HG02798 (cell line): ENCODE results near the gene MOBP.

Experiments
- ATAC-seq: cut with Tn5 transposase; IDR thresholded peaks from one replicate; pipeline ENCODE4 v1.9.1; 2021; ENCODE audit warnings: mild to moderate bottlenecking; ENCODE audit not compliant: unreplicated experiment, poor library complexity

MOBP gene

DNA sequence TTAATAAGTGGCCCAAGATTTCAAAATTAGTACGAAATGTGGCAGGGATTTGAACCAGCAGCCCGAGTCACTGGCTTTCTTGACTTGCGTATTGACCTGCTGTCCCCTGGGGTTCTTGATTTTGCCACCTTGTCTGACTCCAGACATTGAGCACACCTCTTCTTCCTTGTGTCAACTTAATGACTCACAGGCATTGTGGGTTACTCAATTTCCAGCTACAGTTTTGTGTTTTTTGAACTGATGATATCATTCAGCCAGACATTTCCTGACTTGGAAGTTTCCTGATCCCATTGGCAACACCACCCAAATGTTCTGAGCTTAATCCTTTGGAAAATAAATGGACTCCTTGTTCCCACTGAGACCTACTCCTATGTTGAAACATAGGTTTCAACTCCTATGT lies 64.2 kb downstream of the MOBP start:
- ATAC-seq = no peak

DNA sequence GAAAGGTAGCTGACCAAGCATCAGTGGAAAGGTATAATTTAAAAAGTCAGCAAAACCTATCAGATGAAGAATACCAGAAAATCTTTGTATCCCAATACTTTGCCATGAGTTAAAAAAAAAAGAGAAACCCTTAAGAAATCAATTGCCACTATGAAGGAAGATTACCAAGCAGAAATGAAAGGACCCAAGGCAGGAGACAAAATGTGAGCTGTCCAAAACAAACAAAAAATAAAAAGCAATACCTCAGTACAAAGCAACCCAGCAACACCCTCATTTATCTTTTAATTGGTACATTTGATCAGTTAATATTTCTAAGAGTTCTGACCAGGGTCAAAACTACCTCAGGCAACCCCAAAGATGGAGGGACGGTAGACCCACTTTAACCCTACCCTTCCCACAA lies 65.3 kb downstream of the MOBP start:
- no peak for ATAC-seq

DNA sequence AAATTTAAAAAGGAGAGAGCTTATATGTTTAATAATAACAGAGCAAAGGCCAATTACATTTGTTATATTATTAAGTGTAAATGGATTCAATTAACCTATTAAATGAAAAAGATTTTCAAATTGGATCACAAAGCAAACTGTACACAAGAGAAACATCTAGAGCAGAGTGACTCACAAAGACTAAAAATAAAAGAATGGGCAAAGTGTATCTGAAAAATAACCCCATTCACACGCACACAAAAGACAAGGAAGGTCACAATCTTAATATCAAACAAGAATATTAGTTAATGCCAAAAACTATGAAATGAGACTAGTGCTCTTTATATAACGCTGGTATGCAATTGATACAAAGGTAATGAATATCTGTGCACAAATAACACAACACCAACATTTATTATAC lies 65.7 kb downstream of the MOBP start:
- ATAC-seq = no peak

- no peak for ATAC-seq
These were observed 72.9 kb downstream of the MOBP start for GRCh38 chr3:39540162-39540921.

- ATAC-seq = no peak
These were observed 74.0 kb downstream of the MOBP start for GRCh38 chr3:39541442-39541841.

DNA sequence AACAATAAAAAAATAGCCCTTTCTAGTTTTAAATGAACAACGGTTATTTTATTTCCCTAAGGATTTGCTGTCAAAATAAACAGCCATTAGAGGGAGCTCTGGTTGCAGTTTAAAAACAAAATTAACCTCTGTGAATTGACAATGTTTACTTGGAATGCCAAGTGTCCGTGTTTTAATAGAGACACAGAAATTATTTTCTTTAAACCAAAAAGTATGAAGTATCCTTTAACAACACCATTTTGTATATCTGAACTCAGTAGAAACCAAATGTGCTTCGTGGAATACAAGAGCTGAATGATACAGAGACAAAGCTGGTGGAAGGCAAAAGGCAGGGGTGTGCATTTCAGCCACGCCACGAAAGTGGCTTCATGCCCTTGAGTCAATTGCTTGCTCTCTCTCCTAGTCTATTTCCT lies 74.4 kb downstream of the MOBP start:
- ATAC-seq = no peak

DNA sequence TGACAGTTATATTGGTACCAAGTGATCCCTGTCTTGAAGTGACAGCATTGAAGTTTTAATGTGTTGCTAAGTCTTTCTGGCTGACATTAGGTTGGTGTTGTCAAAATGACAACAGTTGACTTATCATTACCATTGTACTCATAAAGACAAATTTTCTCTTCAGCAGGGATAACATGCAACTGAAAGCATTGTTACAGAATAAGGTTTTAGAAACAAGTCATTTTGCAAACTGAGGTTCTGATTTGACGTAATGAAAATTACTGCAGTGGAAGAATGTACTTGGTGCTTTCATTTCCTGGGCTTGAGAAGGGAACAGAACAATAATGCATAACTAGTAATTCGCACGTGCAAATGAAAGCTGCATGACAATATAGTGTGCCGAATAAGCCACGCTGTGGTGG lies 75.1 kb downstream of the MOBP start:
- ATAC-seq = no peak

DNA sequence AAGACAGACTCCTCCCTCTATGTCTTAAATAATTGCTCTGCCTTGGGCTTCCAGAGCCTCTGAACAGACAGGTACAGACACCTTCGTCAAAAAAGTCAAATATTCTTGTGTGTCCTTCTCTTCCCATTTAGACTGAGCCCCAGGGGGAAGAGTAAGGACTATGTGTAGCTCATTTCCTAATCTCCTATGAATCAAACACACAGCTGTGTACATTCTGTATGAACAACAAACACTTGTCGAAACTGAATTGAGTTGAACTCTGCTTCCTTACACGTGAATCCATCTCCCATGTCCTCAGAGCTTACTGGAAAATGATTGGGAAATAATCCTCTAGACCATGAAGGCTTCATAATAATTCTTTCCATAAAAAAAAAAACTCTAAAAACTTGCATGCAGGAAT lies 80.8 kb downstream of the MOBP start:
- ATAC-seq = no peak

DNA sequence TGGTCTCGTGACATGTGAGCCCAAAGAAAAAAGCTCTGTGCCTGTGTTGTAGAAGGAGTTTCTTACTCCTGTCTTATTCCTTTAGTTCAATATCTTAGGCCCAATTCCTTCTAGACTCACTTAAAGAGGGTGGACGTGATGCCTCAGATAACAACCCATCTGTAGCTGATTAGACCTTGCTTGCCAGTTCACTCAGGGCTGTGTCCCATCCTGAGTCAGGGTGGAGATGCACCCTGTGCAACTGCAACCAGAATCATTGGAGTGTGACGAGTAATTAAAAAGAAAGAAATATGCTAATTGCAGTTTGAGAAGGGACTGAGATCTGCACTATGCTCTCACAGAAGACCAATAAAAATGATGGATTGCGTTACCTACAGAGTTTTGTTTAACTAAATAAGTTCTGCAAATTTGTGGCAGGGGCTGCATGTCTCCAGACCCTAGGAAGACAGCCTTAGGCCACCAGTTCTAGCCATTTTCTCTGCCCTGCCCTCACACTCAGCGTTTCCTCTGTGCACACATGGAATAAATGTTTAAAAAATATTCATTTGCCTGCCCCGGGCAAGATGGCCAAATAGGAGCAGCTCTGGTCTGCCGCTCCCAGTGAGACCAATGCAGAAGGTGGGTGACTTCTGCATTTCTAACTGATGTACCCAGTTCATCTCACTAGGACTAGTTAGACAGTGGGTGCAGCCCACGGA lies 83.0 kb downstream of the MOBP start:
- ATAC-seq = no peak
